GM13977 (cell line): ENCODE measurements around the gene THPO.

Source experiments
- DNase-seq: peaks from one replicate; pipeline ENCODE4 v3.0.0; 2012; ENCODE audit warnings: low spot score
- in situ Hi-C: fragments of 300-500 bp; cut with MboI; formaldehyde crosslinking; loops from one replicate; pipeline ENCODE4 v1.12.0; 2022; ENCODE audit warnings: low sequenced_read_pairs, low pct_unique_long_range_greater_than_20kb, mixed read lengths, inconsistent platforms; ENCODE audit not compliant: unreplicated experiment
- TF ChIP-seq, protein P1 (sequence below): IDR thresholded peaks from 2 replicates; pipeline ENCODE4 v1.5.1; 2012; ENCODE audit warnings: mild to moderate bottlenecking, control low read depth; ENCODE audit not compliant: insufficient read depth; ENCODE audit errors: extremely low read depth, missing control alignments

Gene THPO

DNA sequence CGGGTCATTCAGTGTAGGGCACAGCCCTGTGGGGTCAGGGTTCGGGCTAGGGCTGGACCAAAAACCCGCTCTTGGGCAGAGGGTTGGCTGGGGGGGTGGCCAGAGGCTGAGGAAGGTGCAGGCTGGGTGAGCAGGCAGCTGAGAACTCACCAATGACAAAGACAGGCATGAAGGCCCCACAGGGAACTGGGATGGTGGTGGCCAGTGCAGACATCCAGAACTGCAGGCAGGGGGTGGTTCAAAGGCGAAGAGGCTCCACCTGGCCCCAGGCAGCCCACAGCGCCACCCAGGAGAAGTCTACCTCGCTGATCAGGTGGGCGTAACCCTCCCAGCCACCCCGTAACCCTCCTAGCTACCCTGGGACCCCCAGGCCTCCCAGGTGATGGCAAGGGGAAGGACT, 23.3 kb downstream of the THPO start:
- in situ Hi-C loops: no loop called here
- no peak for DNase-seq

DNA sequence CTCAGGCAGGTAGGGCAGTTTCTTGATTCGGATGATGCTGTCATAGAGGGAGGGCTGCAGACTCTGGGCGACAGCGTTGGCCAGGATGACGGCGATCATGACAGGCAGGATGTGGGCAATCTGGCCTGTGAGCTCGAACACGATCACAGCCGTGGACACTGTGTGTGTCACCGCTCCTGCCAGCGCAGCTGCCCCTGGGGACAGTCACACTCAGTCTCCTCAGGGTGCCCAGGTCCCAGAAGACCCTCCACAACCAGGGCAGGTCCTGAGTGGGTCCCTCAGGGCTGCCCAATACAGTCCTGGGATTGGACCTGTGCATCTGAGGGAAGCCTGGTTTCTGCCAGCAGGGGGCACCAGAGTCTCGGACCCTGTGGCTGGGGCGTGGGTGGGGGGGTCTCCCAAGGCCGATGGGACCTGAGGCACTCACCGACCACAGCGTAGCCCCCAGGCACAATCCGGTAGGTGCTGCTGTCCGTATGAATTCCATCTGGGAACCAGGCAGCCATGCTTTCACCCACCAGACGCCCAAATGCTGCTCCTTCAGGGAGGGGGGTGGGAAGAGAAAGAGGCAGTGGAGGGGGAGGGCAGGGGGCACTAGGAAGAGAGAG, 23.8 kb downstream of the THPO start:
- DNase-seq: peak; percentile 83
- in situ Hi-C loops: no loop called here
- TF ChIP-seq, protein P1, sequence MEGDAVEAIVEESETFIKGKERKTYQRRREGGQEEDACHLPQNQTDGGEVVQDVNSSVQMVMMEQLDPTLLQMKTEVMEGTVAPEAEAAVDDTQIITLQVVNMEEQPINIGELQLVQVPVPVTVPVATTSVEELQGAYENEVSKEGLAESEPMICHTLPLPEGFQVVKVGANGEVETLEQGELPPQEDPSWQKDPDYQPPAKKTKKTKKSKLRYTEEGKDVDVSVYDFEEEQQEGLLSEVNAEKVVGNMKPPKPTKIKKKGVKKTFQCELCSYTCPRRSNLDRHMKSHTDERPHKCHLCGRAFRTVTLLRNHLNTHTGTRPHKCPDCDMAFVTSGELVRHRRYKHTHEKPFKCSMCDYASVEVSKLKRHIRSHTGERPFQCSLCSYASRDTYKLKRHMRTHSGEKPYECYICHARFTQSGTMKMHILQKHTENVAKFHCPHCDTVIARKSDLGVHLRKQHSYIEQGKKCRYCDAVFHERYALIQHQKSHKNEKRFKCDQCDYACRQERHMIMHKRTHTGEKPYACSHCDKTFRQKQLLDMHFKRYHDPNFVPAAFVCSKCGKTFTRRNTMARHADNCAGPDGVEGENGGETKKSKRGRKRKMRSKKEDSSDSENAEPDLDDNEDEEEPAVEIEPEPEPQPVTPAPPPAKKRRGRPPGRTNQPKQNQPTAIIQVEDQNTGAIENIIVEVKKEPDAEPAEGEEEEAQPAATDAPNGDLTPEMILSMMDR: peak; percentile 91

More for the DNA sequence above, 23.3 kb downstream of the THPO start:
- TF ChIP-seq, protein P1: no peak

DNA sequence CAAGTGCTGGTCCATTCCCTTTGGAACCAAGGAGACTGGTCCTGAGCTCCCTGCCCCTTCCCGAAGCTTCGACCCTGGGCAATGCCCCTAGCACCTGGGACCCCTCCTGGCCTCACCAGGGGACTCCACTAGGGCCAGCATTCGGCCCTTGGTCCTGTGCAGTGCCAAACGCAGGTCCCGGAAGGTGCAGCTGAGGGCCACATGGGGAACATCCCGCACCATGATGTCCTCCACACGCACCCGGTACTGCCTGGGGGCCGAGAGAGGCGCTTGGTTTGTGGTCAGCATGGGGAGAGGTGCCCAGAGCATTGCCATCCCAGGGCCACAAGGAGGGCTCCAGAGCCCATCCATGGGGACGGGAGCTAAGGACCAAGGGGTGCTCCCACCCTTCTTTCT, 24.5 kb downstream of the THPO start:
- TF ChIP-seq, protein P1: no peak
- no peak for DNase-seq
- in situ Hi-C loops: no loop called here

DNA sequence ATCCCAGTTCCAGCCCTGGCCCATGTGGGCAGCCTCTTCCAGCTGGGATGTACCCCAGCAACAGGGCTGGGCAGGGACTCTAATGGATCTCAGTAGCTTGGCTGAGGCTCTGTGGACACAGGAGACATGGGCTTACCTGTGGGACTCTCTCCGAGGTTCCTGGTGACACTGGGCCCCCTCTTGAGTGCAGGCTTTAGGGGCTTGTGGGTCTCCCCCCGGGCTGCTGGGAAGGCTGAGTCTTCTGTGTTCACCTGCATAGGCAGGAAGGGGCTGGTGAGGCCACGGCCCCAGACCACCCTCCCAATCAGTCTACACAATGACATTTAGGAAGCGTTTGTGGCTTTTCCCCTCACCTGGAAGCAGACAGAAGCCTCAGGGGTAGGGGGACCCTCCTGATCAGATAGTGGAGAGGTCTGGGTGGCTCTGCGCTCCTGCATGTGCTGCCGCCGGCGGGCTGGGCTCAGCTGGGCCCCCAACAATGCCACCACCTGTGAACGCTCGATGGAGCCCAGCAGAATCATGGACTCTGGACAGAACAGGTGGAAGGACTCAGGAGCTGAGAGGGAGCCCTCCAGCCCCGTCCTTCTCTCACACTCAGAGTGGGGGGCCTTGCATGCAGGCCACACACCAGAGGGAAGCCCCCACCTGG, 25.0 kb downstream of the THPO start:
- TF ChIP-seq, protein P1: no peak
- in situ Hi-C loops: no loop called here

DNA sequence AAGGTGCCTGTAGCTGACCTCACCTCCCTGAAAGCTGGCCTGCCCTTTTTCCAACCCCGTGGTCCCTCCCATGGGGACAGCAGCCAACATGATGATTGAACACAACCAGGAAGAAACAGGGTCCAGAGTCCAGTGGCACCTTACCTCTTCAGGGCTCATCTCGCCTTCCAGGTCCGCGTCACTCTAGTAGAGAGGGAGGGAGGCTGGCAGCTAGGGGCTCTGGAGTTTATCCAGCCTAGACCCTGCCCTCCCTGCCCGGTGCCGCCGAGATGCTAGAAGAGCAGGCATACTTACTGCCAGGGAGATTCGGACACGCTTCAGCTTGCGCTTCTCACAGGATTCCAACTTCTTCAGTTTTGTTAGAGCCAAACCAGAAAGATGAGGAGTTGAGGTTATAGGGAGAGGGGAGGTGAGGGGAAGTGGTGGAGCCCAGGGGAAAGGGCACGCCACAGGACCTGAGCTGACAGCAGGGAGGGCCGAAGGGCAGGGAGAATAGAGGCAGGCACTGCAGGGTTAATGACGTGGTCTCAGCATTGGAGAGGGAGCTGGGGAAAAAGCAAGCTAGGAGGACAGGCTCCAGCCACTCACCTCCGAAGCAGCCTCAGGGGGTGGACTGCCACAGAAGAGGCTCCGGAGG, 25.7 kb downstream of the THPO start:
- TF ChIP-seq, protein P1: no peak
- no peak for DNase-seq
- in situ Hi-C loops: no loop called here

More for the DNA sequence above, 25.0 kb downstream of the THPO start:
- no peak for DNase-seq

DNA sequence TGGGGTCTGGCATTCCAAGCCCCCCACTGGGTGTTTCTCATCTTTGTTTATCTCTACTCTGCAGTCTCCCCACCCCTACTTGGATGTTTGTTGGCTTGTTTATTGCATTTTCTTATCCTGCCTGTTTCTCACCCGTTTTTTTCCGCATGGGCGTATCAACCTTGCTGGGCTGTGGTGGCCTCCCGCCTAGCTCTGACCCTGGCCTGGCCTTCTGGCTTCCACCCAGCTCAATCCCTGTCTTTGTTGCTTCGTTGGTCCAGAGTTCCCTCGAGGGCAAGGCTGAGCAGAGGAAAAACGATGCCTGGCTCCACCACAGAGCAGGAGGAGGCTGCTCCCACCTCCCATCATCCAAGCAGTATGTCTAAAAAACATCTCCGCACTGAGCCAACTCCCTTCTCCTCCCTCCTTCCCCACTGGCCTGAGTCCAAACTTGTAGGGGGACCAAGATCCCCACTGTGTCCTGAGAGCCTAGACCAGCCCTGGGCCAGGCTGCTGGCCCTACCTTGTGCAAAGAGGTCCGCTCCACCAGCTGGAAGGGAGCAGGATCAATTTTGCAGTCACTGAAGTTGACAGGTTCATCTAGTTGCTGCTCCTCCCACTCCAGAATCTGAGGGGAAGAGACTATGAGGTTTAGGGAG, 26.4 kb downstream of the THPO start:
- DNase-seq: no peak

More for the DNA sequence above, 26.4 kb downstream of the THPO start:
- in situ Hi-C loops: no loop called here
- TF ChIP-seq, protein P1: no peak
